ENCODE data around the gene PPP1R10. TPM values are rescaled to one million over a fixed set of nuclear protein-coding genes. Genes with fewer than 3 reads are reported as not detected.

Gene PPP1R10
- total and polyA plus RNA-seq, 2 of the 13 experiments (the other 11 are each of a cell fraction or from before 2014, with no cell fraction given), result 26.3 to 38.4 TPM

DNA sequence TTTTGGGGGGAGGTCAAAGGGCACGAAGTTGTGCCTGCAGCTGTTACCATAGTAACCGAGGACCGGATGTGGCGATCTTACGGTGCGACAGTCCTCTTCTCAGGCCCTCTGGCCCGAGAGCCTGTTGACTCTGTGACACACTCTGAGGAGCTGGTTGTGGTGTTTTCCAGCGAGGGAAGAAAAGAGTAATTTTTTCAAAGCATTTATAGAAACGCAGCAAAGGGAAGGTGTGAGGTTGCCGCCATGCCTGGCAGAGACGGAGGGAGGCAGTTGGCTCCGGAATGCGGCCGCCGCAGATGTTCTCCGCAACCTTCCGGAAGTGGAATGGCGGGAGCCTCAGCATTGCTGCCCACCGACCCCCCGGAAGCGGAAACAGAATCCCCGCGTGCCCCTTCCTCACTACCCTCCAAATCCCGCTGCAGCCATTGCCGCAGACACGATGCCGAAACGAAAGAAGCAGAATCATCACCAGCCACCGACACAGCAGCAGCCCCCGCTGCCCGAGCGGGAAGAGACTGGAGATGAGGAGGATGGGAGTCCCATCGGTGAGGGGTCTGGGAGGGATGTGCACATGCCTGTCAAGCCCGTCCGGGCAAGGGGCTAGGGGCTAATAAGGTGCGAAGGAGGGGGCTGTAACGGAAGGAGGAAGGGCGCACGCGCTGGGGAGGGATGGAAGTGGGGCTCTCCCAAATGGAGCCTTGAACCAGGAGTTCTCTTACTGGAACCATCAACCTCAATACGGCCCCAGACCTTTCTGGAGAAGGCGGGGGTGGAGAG is 59.9 kb downstream of the PPP1R10 start, which contains the start of gene PRR3 (continued):
- TF ChIP-seq, protein P1, sequence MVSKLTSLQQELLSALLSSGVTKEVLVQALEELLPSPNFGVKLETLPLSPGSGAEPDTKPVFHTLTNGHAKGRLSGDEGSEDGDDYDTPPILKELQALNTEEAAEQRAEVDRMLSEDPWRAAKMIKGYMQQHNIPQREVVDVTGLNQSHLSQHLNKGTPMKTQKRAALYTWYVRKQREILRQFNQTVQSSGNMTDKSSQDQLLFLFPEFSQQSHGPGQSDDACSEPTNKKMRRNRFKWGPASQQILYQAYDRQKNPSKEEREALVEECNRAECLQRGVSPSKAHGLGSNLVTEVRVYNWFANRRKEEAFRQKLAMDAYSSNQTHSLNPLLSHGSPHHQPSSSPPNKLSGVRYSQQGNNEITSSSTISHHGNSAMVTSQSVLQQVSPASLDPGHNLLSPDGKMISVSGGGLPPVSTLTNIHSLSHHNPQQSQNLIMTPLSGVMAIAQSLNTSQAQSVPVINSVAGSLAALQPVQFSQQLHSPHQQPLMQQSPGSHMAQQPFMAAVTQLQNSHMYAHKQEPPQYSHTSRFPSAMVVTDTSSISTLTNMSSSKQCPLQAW (CRISPR knock-in tag; IDR thresholded peaks at IDR 0.05), result peak; percentile 86
- TF ChIP-seq HOXA5 (CRISPR knock-in tag; IDR thresholded peaks at IDR 0.05) (no peak), MTA3 (CRISPR knock-in tag; IDR thresholded peaks at IDR 0.05) (no peak), HNRNPH1 (optimal IDR thresholded peaks at IDR 0.05; ENCODE audit: low read depth, low read length) (no peak), ZFP37 (CRISPR knock-in tag; IDR thresholded peaks at IDR 0.05; ENCODE audit: borderline replicate concordance) (peak; percentile 81), PHF5A (CRISPR knock-in tag; IDR thresholded peaks at IDR 0.05; ENCODE audit: low read depth, unreplicated experiment) (peak; percentile 34), MIER3 (CRISPR knock-in tag; IDR thresholded peaks at IDR 0.05; ENCODE audit: borderline replicate concordance) (peak; percentile 50; the same call in 1 of the 2 replicates), SOX5 (CRISPR knock-in tag; IDR thresholded peaks at IDR 0.05; ENCODE audit: borderline replicate concordance) (no peak; the same call in 1 of the 2 replicates), SNAPC2 (CRISPR knock-in tag; IDR thresholded peaks at IDR 0.05) (peak; percentile 94), MXD1 (CRISPR knock-in tag; IDR thresholded peaks at IDR 0.05) (peak; percentile 67), ZNF501 (CRISPR knock-in tag; IDR thresholded peaks at IDR 0.05) (peak; percentile 98), SMARCC2 (IDR thresholded peaks at IDR 0.05) (no peak), NFIC (IDR thresholded peaks at IDR 0.05; ENCODE audit: low read length) (0 out of 2 replicates have a peak, but pooled peaks have one; percentile 30), ZNF44 (CRISPR knock-in tag; IDR thresholded peaks at IDR 0.05) (peak; percentile 90), ZNF547 (CRISPR knock-in tag; IDR thresholded peaks at IDR 0.05) (peak; percentile 96), TGIF2 (CRISPR knock-in tag; IDR thresholded peaks at IDR 0.05) (peak; percentile 92), ZNF709 (CRISPR knock-in tag; IDR thresholded peaks at IDR 0.05) (peak; percentile 92), ZBED4 (CRISPR knock-in tag; IDR thresholded peaks at IDR 0.05; ENCODE audit: borderline replicate concordance) (peak; percentile 55; the same call in 1 of the 2 replicates), FOXK2 (IDR thresholded peaks at IDR 0.05) (peak; percentile 85)
- TF ChIP-seq, protein P2, sequence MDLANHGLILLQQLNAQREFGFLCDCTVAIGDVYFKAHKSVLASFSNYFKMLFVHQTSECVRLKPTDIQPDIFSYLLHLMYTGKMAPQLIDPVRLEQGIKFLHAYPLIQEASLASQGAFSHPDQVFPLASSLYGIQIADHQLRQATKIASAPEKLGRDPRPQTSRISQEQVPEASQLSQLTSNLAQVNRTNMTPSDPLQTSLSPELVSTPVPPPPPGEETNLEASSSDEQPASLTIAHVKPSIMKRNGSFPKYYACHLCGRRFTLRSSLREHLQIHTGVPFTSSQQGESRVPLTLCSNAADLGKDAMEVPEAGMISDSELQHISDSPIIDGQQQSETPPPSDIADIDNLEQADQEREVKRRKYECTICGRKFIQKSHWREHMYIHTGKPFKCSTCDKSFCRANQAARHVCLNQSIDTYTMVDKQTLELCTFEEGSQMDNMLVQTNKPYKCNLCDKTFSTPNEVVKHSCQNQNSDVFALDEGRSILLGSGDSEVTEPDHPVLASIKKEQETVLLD (CRISPR knock-in tag; IDR thresholded peaks at IDR 0.05; ENCODE audit: low read depth), result peak; percentile 52; the same call in 1 of the 2 replicates
